ENCODE data around the gene VPS26A. TPM values are rescaled to one million over a fixed set of nuclear protein-coding genes. Genes with fewer than 3 reads are reported as not detected.
A peak's percentile ranks its signal among the peaks of the same experiment; 100 is the strongest.

Gene VPS26A
- 33.9 TPM for polyA plus RNA-seq (2012; ENCODE audit: missing spikeins)

DNA sequence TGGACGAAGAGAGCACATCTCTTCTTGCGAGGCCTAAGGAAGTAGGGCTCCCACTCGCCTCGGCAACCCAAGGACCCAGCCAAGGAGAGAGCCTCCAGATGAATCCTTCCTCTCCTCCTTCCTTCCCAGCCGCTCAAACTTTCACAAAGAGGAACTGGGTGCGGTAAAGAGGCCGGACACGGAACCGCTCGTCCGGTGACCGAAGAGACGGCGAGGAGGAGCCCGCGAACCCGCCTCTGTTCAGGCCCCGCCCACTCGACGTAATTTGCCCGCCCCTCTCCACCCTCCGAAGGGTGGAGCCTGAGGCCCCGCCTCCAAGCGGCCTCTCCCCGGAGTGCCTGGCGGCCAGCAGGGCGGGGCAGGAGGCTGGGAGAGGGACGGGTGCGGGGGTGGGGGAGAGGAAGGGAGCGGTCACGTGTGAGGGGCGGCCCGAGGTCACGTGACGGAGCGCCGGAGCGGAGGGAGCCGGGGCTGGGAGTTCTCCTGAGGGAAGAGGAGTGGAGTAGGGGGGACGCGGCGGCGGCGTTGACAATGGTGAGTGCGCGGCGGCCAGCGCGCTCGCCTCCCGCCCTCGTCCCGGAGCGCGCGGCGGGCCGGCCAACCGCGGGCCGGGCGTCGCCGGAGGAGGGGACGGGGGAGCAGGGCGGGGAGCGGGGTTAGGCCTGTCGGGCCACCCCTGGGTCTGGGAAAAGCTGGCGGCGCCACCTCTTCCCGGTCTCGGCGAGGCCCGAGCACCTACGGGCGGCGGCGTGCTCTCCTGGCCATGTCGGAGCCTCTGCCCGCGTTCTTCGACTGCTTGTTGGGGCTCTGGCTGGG lies at the start of gene VPS26A:
Gene VPS26A, plus strand, starts transcription at position 432 of the 816 bp plus-strand sequence. Its CDS starts 100 bp downstream, at position 532.
- peak; percentile 100 for FAIRE-seq

DNA sequence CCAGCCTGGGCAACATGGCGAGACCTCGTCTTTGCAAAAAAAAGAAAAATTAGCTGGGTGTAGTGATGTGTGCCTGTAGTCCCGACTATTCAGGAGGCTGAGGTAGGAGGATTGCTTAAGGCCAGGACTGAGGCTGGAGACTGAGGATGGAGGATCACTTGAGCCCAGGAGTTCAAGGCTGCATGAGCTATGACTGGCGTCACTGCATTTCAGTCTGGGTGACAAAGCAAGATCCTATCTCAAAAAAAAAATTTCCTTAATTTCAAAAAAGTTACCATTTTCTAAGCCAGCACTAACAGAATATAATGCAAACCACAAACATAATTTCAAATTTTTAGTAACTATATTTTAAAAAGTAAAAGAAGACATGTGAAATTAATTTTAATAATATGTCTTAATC lies 49.4 kb upstream of the VPS26A start:
- DNase-seq (ENCODE audit: insufficient read length) (no peak), FAIRE-seq (no peak)
- TF ChIP-seq POLR2AphosphoS5 (IDR thresholded peaks at IDR 0.05; ENCODE audit: low read depth, low read length) (no peak), TAF1 (IDR thresholded peaks at IDR 0.05; ENCODE audit: borderline replicate concordance, low read depth, low read length) (no peak), POLR2A (IDR thresholded peaks at IDR 0.05; ENCODE audit: low read depth, low read length) (no peak)

More for the DNA sequence above, at the start of gene VPS26A:
- DNase-seq (ENCODE audit: insufficient read length), result peak; percentile 90
- no peak; the same call in 1 of the 2 replicates for TF ChIP-seq TAF1 (IDR thresholded peaks at IDR 0.05; ENCODE audit: borderline replicate concordance, low read depth, low read length)
- TF ChIP-seq POLR2A (IDR thresholded peaks at IDR 0.05; ENCODE audit: low read depth, low read length), result peak; percentile 79
- peak; percentile 65; the same call in 1 of the 2 replicates for TF ChIP-seq POLR2AphosphoS5 (IDR thresholded peaks at IDR 0.05; ENCODE audit: low read depth, low read length)

DNA sequence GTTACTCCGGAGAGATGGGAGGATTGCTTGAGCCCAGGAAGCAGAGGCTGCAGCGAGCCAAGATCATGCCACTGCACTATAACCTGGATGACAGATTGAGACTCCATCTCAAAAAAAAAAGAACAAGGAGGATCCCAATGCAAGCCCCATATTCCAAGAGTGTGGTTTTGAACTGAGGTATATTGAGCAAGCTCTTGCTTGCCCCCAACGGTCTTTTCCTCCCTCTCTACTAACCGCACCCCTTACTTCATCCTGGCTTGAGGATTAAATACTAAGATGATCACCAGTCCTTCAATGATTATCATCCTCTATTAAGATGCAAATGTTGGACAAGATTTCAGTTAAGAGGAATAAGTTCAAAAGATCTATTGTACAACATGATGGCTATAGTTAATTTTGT lies 48.5 kb upstream of the VPS26A start:
- no peak for FAIRE-seq
- no peak for TF ChIP-seq POLR2AphosphoS5 (IDR thresholded peaks at IDR 0.05; ENCODE audit: low read depth, low read length)
- TF ChIP-seq POLR2A (IDR thresholded peaks at IDR 0.05; ENCODE audit: low read depth, low read length), result no peak
- no peak for TF ChIP-seq TAF1 (IDR thresholded peaks at IDR 0.05; ENCODE audit: borderline replicate concordance, low read depth, low read length)
- no peak for DNase-seq (ENCODE audit: insufficient read length)

DNA sequence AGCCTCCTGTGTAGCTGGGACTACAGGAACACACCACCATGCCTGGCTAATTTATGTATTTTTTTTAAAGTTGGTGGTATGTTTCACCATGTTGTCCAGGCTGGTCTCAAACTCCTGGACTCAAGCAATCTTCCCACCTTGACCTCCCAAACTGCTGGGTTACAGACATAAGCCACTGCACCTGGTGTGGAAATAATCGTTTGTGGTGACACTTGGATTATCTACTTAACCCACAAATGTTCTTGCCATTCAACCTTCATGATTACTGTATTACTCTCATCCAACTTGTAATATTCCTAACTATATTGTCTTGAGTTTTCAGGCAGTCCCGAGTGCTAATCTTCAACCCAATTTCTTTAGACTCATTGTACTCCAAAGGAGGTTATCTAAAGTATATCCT lies 45.7 kb upstream of the VPS26A start:
- DNase-seq (ENCODE audit: insufficient read length) (no peak), FAIRE-seq (no peak)
- TF ChIP-seq TAF1 (IDR thresholded peaks at IDR 0.05; ENCODE audit: borderline replicate concordance, low read depth, low read length), result no peak

DNA sequence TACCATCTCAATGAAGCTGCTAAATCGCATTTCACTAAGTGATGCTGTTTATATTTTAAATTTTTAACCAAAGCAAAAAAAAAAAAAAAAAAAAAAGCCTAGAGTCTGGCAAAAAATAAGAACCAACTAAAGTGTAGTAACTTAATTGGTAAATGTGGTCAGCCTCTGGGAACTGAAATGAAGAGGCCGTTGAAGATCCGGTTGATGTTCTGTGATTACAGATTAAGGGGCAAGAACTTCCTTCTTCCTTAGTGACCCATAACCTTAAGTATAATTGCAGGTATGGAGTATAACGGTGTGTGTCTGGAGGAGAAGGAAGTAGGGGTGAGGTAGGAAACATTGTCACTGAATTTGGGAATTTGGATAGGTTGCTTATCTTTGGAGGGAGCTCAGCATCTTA lies 43.8 kb upstream of the VPS26A start:
- FAIRE-seq, result no peak
- DNase-seq (ENCODE audit: insufficient read length), result no peak

DNA sequence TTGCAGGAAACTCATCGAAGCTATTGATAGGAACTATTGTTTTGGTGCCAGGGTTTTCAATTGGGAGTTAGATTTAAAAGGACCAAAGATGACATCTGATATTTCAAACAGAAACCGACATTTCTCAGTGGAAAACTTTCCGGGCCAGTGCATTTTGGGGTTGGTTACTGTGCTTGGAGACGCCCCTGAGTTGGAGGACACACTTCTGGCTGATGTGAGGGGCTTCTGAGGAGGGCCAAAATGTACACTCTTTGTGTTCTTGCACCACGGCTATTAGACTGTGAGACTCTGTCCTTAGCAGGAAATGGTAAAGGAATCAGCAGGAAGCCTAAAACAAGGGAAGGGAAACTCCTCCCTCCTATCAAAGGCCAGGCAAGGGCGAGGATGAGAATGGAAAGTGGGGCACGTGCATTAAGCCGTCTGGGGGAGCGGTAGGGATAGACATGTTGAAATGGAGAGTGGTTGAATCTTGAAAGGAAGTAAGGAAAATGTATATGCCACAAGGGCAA lies 37.9 kb upstream of the VPS26A start:
- DNase-seq (ENCODE audit: insufficient read length), result no peak
- FAIRE-seq, result peak; percentile 14
- TF ChIP-seq TAF1 (IDR thresholded peaks at IDR 0.05; ENCODE audit: borderline replicate concordance, low read depth, low read length), result no peak
- no peak for TF ChIP-seq POLR2A (IDR thresholded peaks at IDR 0.05; ENCODE audit: low read depth, low read length)
- TF ChIP-seq POLR2AphosphoS5 (IDR thresholded peaks at IDR 0.05; ENCODE audit: low read depth, low read length), result no peak

More for the DNA sequence above, 43.8 kb upstream of the VPS26A start:
- no peak for TF ChIP-seq POLR2A (IDR thresholded peaks at IDR 0.05; ENCODE audit: low read depth, low read length)
- TF ChIP-seq POLR2AphosphoS5 (IDR thresholded peaks at IDR 0.05; ENCODE audit: low read depth, low read length), result no peak
- TF ChIP-seq TAF1 (IDR thresholded peaks at IDR 0.05; ENCODE audit: borderline replicate concordance, low read depth, low read length), result no peak

DNA sequence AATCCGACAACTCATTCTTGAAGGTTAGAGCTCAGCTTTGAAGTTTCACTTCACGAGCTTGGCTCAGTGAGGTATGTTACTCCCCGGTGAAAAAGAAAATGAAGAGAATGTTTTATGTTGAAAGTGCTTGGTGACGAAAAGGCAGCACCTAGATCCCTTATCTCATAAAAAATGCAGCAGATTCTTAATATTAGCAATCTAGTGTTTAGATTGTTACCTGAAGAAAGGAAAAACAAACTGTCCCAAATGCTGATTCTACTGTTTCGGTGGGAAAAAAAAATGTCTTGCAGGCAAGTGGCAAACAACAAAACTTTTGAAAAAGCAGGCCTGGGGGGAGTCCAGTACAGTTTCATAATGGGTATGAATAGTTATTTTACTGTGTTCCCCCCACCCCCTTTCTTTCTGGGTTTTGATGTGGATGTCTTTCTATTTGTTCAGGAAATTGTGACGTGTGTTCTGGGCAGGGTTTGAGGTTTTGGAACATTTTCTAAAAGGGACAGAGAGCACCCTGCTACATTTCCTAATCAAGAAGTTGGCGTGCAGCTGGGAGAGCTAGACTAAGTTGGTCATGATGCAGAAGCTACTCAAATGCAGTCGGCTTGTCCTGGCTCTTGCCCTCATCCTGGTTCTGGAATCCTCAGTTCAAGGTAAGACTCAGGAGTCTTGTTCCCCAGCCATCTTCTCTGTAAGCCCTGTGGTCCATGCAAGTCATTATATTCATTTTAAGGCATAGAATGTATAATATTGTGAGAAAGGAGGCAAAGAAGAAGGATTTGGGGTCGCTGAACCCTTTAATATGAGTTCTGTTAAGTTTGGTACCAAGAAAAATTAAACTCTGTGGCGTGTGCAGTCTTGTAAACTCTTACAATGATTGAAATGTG lies 36.1 kb upstream of the VPS26A start, which contains the start of gene SRGN:
Gene SRGN, plus strand, starts transcription at position 514 of the 881 bp plus-strand sequence. Its CDS starts 55 bp downstream, at position 569.
- peak; percentile 92 for FAIRE-seq
- peak; percentile 28 for DNase-seq (ENCODE audit: insufficient read length)
- TF ChIP-seq POLR2A (IDR thresholded peaks at IDR 0.05; ENCODE audit: low read depth, low read length) (peak; percentile 99), TAF1 (IDR thresholded peaks at IDR 0.05; ENCODE audit: borderline replicate concordance, low read depth, low read length) (peak; percentile 94), POLR2AphosphoS5 (IDR thresholded peaks at IDR 0.05; ENCODE audit: low read depth, low read length) (peak; percentile 99)

DNA sequence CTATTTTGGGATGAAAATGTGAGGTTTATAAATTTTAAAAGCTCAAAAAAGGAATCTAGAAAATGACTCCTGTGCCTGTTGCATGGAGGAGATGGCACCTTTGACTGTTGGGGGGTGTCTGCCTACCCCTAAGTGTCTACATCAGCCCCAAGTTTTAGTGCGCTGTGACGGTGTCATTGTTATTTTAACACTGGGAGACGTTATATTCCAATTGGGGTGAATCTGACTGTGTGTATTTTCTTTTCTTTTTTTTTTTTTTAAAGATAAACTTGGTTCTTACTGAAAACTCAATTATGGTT lies 35.6 kb upstream of the VPS26A start:
- no peak for TF ChIP-seq TAF1 (IDR thresholded peaks at IDR 0.05; ENCODE audit: borderline replicate concordance, low read depth, low read length)
- TF ChIP-seq POLR2AphosphoS5 (IDR thresholded peaks at IDR 0.05; ENCODE audit: low read depth, low read length), result no peak
- peak; percentile 5 for FAIRE-seq

DNA sequence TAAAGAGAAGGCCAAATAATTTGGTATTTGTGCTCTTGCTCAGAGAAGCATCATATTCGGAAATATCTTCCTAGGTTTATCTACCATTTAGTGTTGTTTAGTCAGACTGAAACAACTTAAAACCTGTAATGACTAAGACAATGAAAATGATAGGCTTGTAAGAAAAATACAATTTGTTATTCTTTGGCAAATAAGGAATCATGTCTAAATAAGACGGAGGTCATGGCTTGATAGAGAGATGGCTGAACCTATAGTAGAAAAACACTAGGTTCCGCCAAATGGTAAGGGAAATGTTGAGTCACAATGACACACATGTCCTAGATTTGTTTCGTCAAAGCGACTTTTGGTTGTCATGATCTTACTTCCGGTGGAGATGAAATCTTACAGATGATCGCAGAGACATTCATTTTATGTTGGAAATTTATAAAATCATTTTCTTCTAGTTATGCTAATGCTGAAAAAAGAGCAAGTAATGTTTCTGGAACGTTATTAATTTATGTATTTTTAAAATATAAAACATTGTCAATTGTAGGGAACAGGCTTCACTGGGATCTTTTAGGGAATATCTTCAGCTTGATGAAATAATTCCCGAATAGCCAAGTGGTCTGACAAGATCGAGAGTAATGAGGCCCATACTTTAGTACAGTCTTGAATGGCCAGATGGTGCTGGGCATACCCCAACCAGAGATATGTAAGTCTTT lies 35.0 kb upstream of the VPS26A start:
- peak; percentile 89 for FAIRE-seq
- DNase-seq (ENCODE audit: insufficient read length), result no peak
- no peak for TF ChIP-seq TAF1 (IDR thresholded peaks at IDR 0.05; ENCODE audit: borderline replicate concordance, low read depth, low read length)
- peak; percentile 63 for TF ChIP-seq POLR2A (IDR thresholded peaks at IDR 0.05; ENCODE audit: low read depth, low read length)
- TF ChIP-seq POLR2AphosphoS5 (IDR thresholded peaks at IDR 0.05; ENCODE audit: low read depth, low read length), result no peak

More for the DNA sequence above, 35.6 kb upstream of the VPS26A start:
- DNase-seq (ENCODE audit: insufficient read length), result no peak

DNA sequence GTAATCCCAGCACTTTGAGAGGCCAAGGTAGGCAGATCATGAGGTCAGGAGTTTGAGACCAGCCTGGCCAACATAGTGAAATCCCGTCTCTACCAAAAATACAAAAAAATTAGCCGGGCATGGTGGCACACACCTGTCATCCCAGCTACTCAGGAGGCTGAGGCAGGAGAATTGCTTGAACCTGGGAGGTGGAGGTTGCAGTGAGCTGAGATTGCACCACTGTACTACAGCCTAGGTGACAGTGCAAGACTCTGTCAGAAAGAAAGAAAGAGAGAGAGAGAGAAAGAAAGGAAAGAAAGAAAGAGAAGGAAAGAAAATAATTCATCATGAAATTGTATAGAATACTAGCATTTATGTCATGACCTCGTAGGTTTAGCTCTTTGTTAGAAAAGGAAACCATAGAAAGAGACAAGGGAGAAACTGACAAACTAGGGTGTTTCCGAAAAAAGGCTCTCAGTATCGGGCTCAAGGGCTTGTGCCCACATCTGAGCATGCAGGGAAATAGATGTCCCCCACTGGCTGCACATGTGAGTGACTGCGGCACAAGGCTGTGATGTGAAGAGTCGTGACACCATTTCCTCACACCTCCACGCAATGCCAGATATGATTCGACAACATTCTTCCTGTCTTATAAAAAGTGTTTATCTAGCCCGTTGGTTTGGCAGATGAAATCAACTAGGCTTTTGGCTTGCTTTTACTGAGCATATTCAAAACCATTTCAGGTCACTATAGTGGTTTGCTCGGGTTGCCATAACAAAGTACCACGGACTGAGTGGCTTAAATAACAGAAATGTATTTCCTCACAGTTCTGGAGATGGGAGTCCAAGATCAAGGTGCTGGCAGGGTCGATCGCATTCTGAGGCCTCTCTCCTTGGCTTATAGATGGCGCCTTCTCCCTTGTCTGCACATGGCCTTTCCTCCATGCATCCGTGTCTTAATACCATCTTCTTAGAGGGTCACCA lies 34.1 kb upstream of the VPS26A start:
- TF ChIP-seq POLR2AphosphoS5 (IDR thresholded peaks at IDR 0.05; ENCODE audit: low read depth, low read length) (peak; percentile 85), POLR2A (IDR thresholded peaks at IDR 0.05; ENCODE audit: low read depth, low read length) (peak; percentile 80), TAF1 (IDR thresholded peaks at IDR 0.05; ENCODE audit: borderline replicate concordance, low read depth, low read length) (no peak)
- FAIRE-seq, result peak; percentile 50
- no peak for DNase-seq (ENCODE audit: insufficient read length)

Measured in GM12892 (cell line).